ENCODE measurements around the gene SUPT20H. TPM values are rescaled to one million over a fixed set of nuclear protein-coding genes. Genes with fewer than 3 reads are reported as not detected.

Gene SUPT20H
- total and polyA plus RNA-seq, 2 donors (not counting 3 experiments of a cell fraction or from before 2014, with no cell fraction given) = 47.2 to 70.7 TPM

DNA sequence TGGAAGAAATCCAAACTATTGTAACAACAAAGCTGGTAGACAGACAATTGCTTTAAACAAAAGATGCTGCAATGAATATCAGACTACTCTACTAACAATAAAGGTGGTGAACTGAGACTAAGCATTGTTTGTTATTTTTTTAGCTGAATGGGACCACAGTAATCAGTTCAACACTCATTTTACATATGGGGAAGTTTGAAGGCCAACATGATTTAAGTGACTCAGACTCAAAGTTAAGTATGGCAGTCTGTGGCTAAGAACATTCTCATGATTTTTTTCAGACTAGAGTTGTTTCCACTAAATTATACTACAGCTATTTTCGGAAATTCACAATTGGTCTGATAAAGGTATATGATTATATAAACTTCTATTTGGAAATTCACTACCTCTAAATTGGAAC, 48.5 kb downstream of the SUPT20H start:
- no peaks in the 10 kb centered on the region for H3K9me3 ChIP-seq (replicated peaks; ENCODE audit: control insufficient read depth, insufficient read depth, low read length)
- no peaks in the 10 kb centered on the region for H4K20me1 ChIP-seq (replicated peaks; ENCODE audit: control insufficient read depth, extremely low read depth, insufficient read depth, low read length)
- H3K9ac ChIP-seq (replicated peaks; ENCODE audit: extremely low read depth, insufficient read depth, low read length) = no peak overlapping the region
- H3K9me1 ChIP-seq (replicated peaks; ENCODE audit: control insufficient read depth, extremely low read depth, insufficient read depth, low read length) = no peaks in the 10 kb centered on the region
- TF ChIP-seq POLR2A (IDR thresholded peaks at IDR 0.05; ENCODE audit: low read depth, low read length) = peak; percentile 27
- TF ChIP-seq MYC (IDR thresholded peaks at IDR 0.05; ENCODE audit: low read depth, low read length) = no peak
- intact Hi-C loops (cut with micrococcal nuclease) (loop anchor here (2.0 kb wide), 1 partner anchor 16 kb away; no protein-coding TSS in a partner anchor), dilution Hi-C loops (cut with MboI; ENCODE audit: extremely low pct_ligation_motif_present, low sequenced_read_pairs) (no loop called here)
- H3K27me3 ChIP-seq (ENCODE audit: control insufficient read depth in 2 of 2, insufficient read depth in 2 of 2, low read length in 2 of 2) = no peaks in the 10 kb centered on the region
- ChIA-PET POLR2A (no interaction called here), CTCF (no interaction called here)
- H3K4me3 ChIP-seq (replicated peaks in 1 of 3; ENCODE audit: insufficient read depth in 1 of 3, low read depth in 1 of 3, low read length in 3 of 3) = no peak overlapping the region
- no peak overlapping the region for H2AFZ ChIP-seq (ENCODE audit: low read depth, low read length)
- no peak overlapping the region for H3K27ac ChIP-seq (ENCODE audit: insufficient read depth, low read depth, low read length)
- H3K36me3 ChIP-seq (ENCODE audit: control insufficient read depth in 2 of 2, extremely low read depth in 1 of 2, insufficient read depth in 2 of 2, low read length in 2 of 2) = peaks cover 10 to 50% of the 10 kb centered on the region in 2 experiments
- FAIRE-seq (peak; percentile 72), DNase-seq (ENCODE audit: low read depth, low spot score) (no peak)
- no peaks in the 10 kb centered on the region for H3K4me1 ChIP-seq (ENCODE audit: control insufficient read depth, extremely low read depth, insufficient read depth, low read length)
- no peak overlapping the region for H3K4me2 ChIP-seq (ENCODE audit: insufficient read depth, low read length)
- TSS peak; percentile 10 for BruUV-seq (replicated peaks)
- peaks cover 4% of the 10 kb centered on the region for H3K79me2 ChIP-seq (ENCODE audit: control insufficient read depth, insufficient read depth, low read length)

DNA sequence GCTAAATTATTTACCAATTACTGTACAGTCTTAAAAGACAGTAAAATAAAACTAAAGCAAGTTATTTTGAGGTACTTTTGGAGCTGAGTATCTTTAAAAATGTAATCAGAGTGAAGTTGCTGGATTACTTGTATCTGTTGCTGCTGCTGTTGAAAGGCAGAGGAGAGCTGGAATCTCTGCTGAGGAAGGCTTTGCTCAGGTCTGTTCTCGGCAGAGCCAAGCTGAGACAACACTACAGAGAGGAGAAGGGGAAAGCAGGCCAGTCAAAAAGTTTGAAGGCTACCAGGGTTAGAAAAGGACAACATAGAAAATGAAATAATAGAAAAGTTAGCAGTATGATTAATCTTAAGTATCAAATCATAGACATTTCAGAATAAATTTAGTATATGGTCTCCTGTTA, 49.1 kb downstream of the SUPT20H start:
- no peaks in the 10 kb centered on the region for H4K20me1 ChIP-seq (replicated peaks; ENCODE audit: control insufficient read depth, extremely low read depth, insufficient read depth, low read length)
- peaks cover 1% of the 10 kb centered on the region for H3K79me2 ChIP-seq (ENCODE audit: control insufficient read depth, insufficient read depth, low read length)
- H3K4me3 ChIP-seq (replicated peaks in 1 of 3; ENCODE audit: insufficient read depth in 1 of 3, low read depth in 1 of 3, low read length in 3 of 3) = no peak overlapping the region
- peaks cover 10 to 52% of the 10 kb centered on the region in 2 experiments for H3K36me3 ChIP-seq (ENCODE audit: control insufficient read depth in 2 of 2, extremely low read depth in 1 of 2, insufficient read depth in 2 of 2, low read length in 2 of 2)
- no peaks in the 10 kb centered on the region for H3K9me1 ChIP-seq (replicated peaks; ENCODE audit: control insufficient read depth, extremely low read depth, insufficient read depth, low read length)
- BruUV-seq (replicated peaks) = no TSS peak
- intact Hi-C loops (cut with micrococcal nuclease) (loop anchor here (2.0 kb wide), 1 partner anchor 16 kb away; no protein-coding TSS in a partner anchor), dilution Hi-C loops (cut with MboI; ENCODE audit: extremely low pct_ligation_motif_present, low sequenced_read_pairs) (no loop called here)
- ChIA-PET POLR2A (no interaction called here), CTCF (no interaction called here)
- no peak overlapping the region for H3K4me2 ChIP-seq (ENCODE audit: insufficient read depth, low read length)
- DNase-seq (ENCODE audit: low read depth, low spot score) = no peak
- no peak for FAIRE-seq
- H3K27me3 ChIP-seq (ENCODE audit: control insufficient read depth in 2 of 2, insufficient read depth in 2 of 2, low read length in 2 of 2) = no peaks in the 10 kb centered on the region
- no peaks in the 10 kb centered on the region for H3K9me3 ChIP-seq (replicated peaks; ENCODE audit: control insufficient read depth, insufficient read depth, low read length)
- H3K4me1 ChIP-seq (ENCODE audit: control insufficient read depth, extremely low read depth, insufficient read depth, low read length) = no peaks in the 10 kb centered on the region
- no peak overlapping the region for H3K27ac ChIP-seq (ENCODE audit: insufficient read depth, low read depth, low read length)
- no peak for TF ChIP-seq POLR2A (IDR thresholded peaks at IDR 0.05; ENCODE audit: low read depth, low read length)
- TF ChIP-seq, protein P1, sequence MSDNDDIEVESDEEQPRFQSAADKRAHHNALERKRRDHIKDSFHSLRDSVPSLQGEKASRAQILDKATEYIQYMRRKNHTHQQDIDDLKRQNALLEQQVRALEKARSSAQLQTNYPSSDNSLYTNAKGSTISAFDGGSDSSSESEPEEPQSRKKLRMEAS (IDR thresholded peaks at IDR 0.05; ENCODE audit: insufficient read depth, insufficient read length) = no peak
- TF ChIP-seq POLR2AphosphoS5 (IDR thresholded peaks at IDR 0.05; ENCODE audit: insufficient read depth, low read depth, low read length) = no peak
- no peak for TF ChIP-seq EZH2 (IDR thresholded peaks at IDR 0.05; ENCODE audit: borderline replicate concordance, low read depth, low read length, severe bottlenecking)
- no peak overlapping the region for H2AFZ ChIP-seq (ENCODE audit: low read depth, low read length)
- no peak overlapping the region for H3K9ac ChIP-seq (replicated peaks; ENCODE audit: extremely low read depth, insufficient read depth, low read length)
